ENCODE results near the gene BMAL2. TPM values are rescaled to one million over a fixed set of nuclear protein-coding genes. Genes with fewer than 3 reads are reported as not detected.

Gene BMAL2
- polyA plus RNA-seq (2013) = 4.4 and 4.6 TPM in 2 replicates

- H2BK5ac ChIP-seq (ENCODE audit: low read depth, low read length, poor library complexity) = peak within 1 kb of the TSS; percentile 16
- peak within 1 kb of the TSS; percentile 94 for H3K4me2 ChIP-seq (ENCODE audit: low read length)
- H3K9ac ChIP-seq (ENCODE audit: low read length) = peak within 1 kb of the TSS; percentile 66
- no peak within 1 kb of the TSS for H3K4ac ChIP-seq (ENCODE audit: low read depth, low read length)
- peak within 1 kb of the TSS; percentile 15 for H2BK12ac ChIP-seq (ENCODE audit: low read length)
- peaks cover 4% of the 10 kb centered on the region for H3K79me2 ChIP-seq (ENCODE audit: control insufficient read depth, insufficient read depth, low read length, poor library complexity)
- no peaks in the 10 kb centered on the region for H3K9me3 ChIP-seq (ENCODE audit: insufficient read depth, low read depth, low read length)
- H4K12ac ChIP-seq (ENCODE audit: low read depth, low read length) = peak within 1 kb of the TSS; percentile 77
- H3K14ac ChIP-seq (ENCODE audit: low read length) = peak within 1 kb of the TSS; percentile 67
- peaks cover 8% of the 10 kb centered on the region for H3K79me1 ChIP-seq (ENCODE audit: low read length)
- no peaks in the 10 kb centered on the region for H3K36me3 ChIP-seq (ENCODE audit: control insufficient read depth in 1 of 2, insufficient read depth in 2 of 2, low read length in 2 of 2)
- no peak within 1 kb of the TSS for H2AK5ac ChIP-seq (ENCODE audit: low read length)
- H3K23ac ChIP-seq (ENCODE audit: low read length) = no peak within 1 kb of the TSS
- peak within 1 kb of the TSS; percentile 68 for H2BK120ac ChIP-seq (ENCODE audit: insufficient read depth, low read length, poor library complexity)
- H2AFZ ChIP-seq (ENCODE audit: insufficient read depth, low read length, poor library complexity) = peak within 1 kb of the TSS; percentile 94
- peak within 1 kb of the TSS; percentile 82 for H3K4me3 ChIP-seq (ENCODE audit: low read depth, low read length)
- H3K27ac ChIP-seq (ENCODE audit: low read depth, low read length) = peak within 1 kb of the TSS; percentile 55
- peaks cover 8 to 11% of the 10 kb centered on the region in 2 experiments for H3K4me1 ChIP-seq (ENCODE audit: control insufficient read depth in 1 of 2, insufficient read depth in 2 of 2, low read length in 2 of 2)
- peak within 1 kb of the TSS; percentile 73 for H3K18ac ChIP-seq (ENCODE audit: low read length)
- peak; percentile 70 to 85 for DNase-seq
- H4K8ac ChIP-seq (ENCODE audit: low read depth, low read length) = peak within 1 kb of the TSS; percentile 74
- no CpG with 5 or more reads among the region's 96 CpGs for WGBS (ENCODE audit: extremely low coverage, insufficient coverage, insufficient read length)
- H3K27me3 ChIP-seq (ENCODE audit: insufficient read depth, low read length) = peaks cover 7% of the 10 kb centered on the region
- peak within 1 kb of the TSS; percentile 82 for H4K91ac ChIP-seq (ENCODE audit: low read depth, low read length)
Observed at GRCh38 chr12:27332714-27333402, at the start of gene BMAL2. Gene BMAL2 (plus strand): TSS chr12:27332836. CDS start chr12:27333073, 237 bp downstream.

DNA sequence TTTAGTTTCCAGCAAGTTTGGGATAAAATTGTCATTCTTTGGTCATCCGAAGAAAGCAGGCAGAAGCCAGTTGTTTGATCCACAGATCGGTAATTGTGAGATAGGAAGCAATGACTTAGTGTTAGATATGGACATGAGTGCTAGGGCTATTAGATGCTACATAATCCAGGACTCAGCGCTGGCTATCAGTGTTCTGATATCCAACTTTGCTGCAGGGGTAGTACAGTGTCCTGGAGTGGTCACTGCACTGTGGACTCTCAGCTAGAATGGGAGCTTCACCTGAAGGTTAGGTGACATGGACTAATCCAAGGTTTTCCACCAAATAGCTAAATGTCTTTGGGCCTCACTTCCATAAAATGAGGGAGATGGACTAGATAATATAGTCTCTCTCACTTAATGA is 48.6 kb upstream of the BMAL2 start:
- Histone ChIP-seq H4K91ac (ENCODE audit: low read depth, low read length) (no peak overlapping the region), H2BK12ac (ENCODE audit: low read length) (no peak overlapping the region), H3K4me3 (ENCODE audit: low read depth, low read length) (no peak overlapping the region), H2BK5ac (ENCODE audit: low read depth, low read length, poor library complexity) (no peak overlapping the region), H3K9me3 (ENCODE audit: insufficient read depth, low read depth, low read length) (no peaks in the 10 kb centered on the region), H2BK120ac (ENCODE audit: insufficient read depth, low read length, poor library complexity) (no peak overlapping the region), H3K18ac (ENCODE audit: low read length) (no peak overlapping the region), H3K14ac (ENCODE audit: low read length) (no peak overlapping the region), H2AFZ (ENCODE audit: insufficient read depth, low read length, poor library complexity) (no peak overlapping the region), H3K9ac (ENCODE audit: low read length) (no peak overlapping the region), H4K8ac (ENCODE audit: low read depth, low read length) (no peak overlapping the region), H2AK5ac (ENCODE audit: low read length) (no peak overlapping the region), H3K79me1 (ENCODE audit: low read length) (no peaks in the 10 kb centered on the region), H3K4ac (ENCODE audit: low read depth, low read length) (no peak overlapping the region), H4K12ac (ENCODE audit: low read depth, low read length) (no peak overlapping the region), H3K27ac (ENCODE audit: low read depth, low read length) (no peak overlapping the region), H3K36me3 (ENCODE audit: control insufficient read depth in 1 of 2, insufficient read depth in 2 of 2, low read length in 2 of 2) (no peaks in the 10 kb centered on the region), H3K4me2 (ENCODE audit: low read length) (no peak overlapping the region), H3K4me1 (ENCODE audit: control insufficient read depth in 1 of 2, insufficient read depth in 2 of 2, low read length in 2 of 2) (peaks cover 0 to 3% of the 10 kb centered on the region in 2 experiments), H3K23ac (ENCODE audit: low read length) (no peak overlapping the region), H3K79me2 (ENCODE audit: control insufficient read depth, insufficient read depth, low read length, poor library complexity) (no peaks in the 10 kb centered on the region), H3K27me3 (ENCODE audit: insufficient read depth, low read length) (no peaks in the 10 kb centered on the region)
- no peak for DNase-seq
- WGBS (ENCODE audit: extremely low coverage, insufficient coverage, insufficient read length) = no CpG with 5 or more reads among the region's 3 CpGs

DNA sequence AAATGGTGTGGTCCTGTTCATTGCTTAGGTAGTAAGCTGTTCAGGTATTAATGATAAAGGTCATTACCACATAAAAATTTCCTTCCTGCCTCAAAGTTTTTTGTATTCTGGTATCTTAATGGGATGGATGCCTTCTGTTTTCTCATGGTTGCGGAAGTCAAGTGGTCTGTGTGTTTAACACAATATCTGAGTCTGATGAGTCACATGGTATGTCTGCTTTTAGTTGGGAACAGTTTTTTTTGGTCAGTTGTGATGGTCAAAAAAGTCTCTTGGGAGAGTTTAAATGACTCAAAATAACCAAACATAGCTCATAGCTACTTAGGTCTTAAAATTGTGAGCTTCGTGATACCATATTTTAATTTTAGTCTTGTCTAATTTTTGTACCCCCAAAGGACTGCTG is 47.9 kb upstream of the BMAL2 start:
- Histone ChIP-seq H2BK5ac (ENCODE audit: low read depth, low read length, poor library complexity) (no peak overlapping the region), H3K14ac (ENCODE audit: low read length) (no peak overlapping the region), H2BK12ac (ENCODE audit: low read length) (no peak overlapping the region), H3K4me3 (ENCODE audit: low read depth, low read length) (no peak overlapping the region), H2BK120ac (ENCODE audit: insufficient read depth, low read length, poor library complexity) (no peak overlapping the region), H3K4me2 (ENCODE audit: low read length) (no peak overlapping the region), H3K23ac (ENCODE audit: low read length) (no peak overlapping the region), H3K4me1 (ENCODE audit: control insufficient read depth in 1 of 2, insufficient read depth in 2 of 2, low read length in 2 of 2) (peaks cover 0 to 3% of the 10 kb centered on the region in 2 experiments), H3K18ac (ENCODE audit: low read length) (no peak overlapping the region), H3K9ac (ENCODE audit: low read length) (no peak overlapping the region), H4K91ac (ENCODE audit: low read depth, low read length) (no peak overlapping the region), H2AK5ac (ENCODE audit: low read length) (no peak overlapping the region), H2AFZ (ENCODE audit: insufficient read depth, low read length, poor library complexity) (no peak overlapping the region), H4K8ac (ENCODE audit: low read depth, low read length) (no peak overlapping the region), H3K79me1 (ENCODE audit: low read length) (no peaks in the 10 kb centered on the region), H3K4ac (ENCODE audit: low read depth, low read length) (no peak overlapping the region), H3K27me3 (ENCODE audit: insufficient read depth, low read length) (no peaks in the 10 kb centered on the region), H3K9me3 (ENCODE audit: insufficient read depth, low read depth, low read length) (no peaks in the 10 kb centered on the region), H3K36me3 (ENCODE audit: control insufficient read depth in 1 of 2, insufficient read depth in 2 of 2, low read length in 2 of 2) (no peaks in the 10 kb centered on the region), H3K79me2 (ENCODE audit: control insufficient read depth, insufficient read depth, low read length, poor library complexity) (no peaks in the 10 kb centered on the region), H4K12ac (ENCODE audit: low read depth, low read length) (no peak overlapping the region), H3K27ac (ENCODE audit: low read depth, low read length) (no peak overlapping the region)
- DNase-seq = no peak
- no CpG with 5 or more reads among the region's 2 CpGs for WGBS (ENCODE audit: extremely low coverage, insufficient coverage, insufficient read length)

DNA sequence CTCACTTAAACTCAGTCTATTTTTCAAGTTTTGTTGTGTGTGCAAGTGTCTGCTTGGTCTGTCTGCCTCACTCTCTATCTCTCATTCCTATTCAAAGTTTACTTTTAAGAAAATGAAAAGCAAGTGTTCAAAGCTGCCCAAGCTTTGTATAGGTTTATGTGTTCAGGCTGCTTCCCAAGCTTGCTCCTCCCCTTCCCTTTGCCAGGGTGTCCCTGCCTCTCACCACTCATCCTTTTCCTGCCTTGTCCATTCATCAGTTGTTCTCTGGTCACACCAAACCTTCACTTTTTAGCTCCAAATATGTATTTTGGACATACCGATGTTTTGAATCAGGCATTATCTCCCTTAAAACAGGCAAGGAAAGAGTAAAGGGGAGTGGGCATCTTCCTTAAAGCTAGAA is 47.2 kb upstream of the BMAL2 start:
- Histone ChIP-seq H3K9me3 (ENCODE audit: insufficient read depth, low read depth, low read length) (no peaks in the 10 kb centered on the region), H3K79me2 (ENCODE audit: control insufficient read depth, insufficient read depth, low read length, poor library complexity) (no peaks in the 10 kb centered on the region), H4K12ac (ENCODE audit: low read depth, low read length) (no peak overlapping the region), H2BK120ac (ENCODE audit: insufficient read depth, low read length, poor library complexity) (no peak overlapping the region), H2AK5ac (ENCODE audit: low read length) (no peak overlapping the region), H3K36me3 (ENCODE audit: control insufficient read depth in 1 of 2, insufficient read depth in 2 of 2, low read length in 2 of 2) (no peaks in the 10 kb centered on the region), H3K23ac (ENCODE audit: low read length) (no peak overlapping the region), H4K8ac (ENCODE audit: low read depth, low read length) (no peak overlapping the region), H3K14ac (ENCODE audit: low read length) (no peak overlapping the region), H3K18ac (ENCODE audit: low read length) (no peak overlapping the region), H3K4me3 (ENCODE audit: low read depth, low read length) (no peak overlapping the region), H2AFZ (ENCODE audit: insufficient read depth, low read length, poor library complexity) (no peak overlapping the region), H3K9ac (ENCODE audit: low read length) (no peak overlapping the region), H3K4me2 (ENCODE audit: low read length) (no peak overlapping the region), H3K4me1 (ENCODE audit: control insufficient read depth in 1 of 2, insufficient read depth in 2 of 2, low read length in 2 of 2) (peaks cover 0 to 3% of the 10 kb centered on the region in 2 experiments), H3K4ac (ENCODE audit: low read depth, low read length) (no peak overlapping the region), H4K91ac (ENCODE audit: low read depth, low read length) (no peak overlapping the region), H3K79me1 (ENCODE audit: low read length) (no peaks in the 10 kb centered on the region), H2BK12ac (ENCODE audit: low read length) (no peak overlapping the region), H3K27me3 (ENCODE audit: insufficient read depth, low read length) (no peaks in the 10 kb centered on the region), H3K27ac (ENCODE audit: low read depth, low read length) (peak overlapping the region; percentile 9), H2BK5ac (ENCODE audit: low read depth, low read length, poor library complexity) (no peak overlapping the region)
- no peak for DNase-seq
- no CpG with 5 or more reads among the region's 1 CpG for whole genome bisulfite sequencing (ENCODE audit: extremely low coverage, insufficient coverage, insufficient read length)

Measured in trophoblast cell (in vitro differentiated cells and primary cell).